Sigmoid colon (tissue), 4 donors: ENCODE results near the gene ZNF662.

Experiments used
- EP300 ChIP-seq, 4 donors: sonication (generic); formaldehyde crosslinking; IDR thresholded peaks; one replicate each; pipeline ENCODE4 v1.6.1; 2017; ENCODE audit warnings: antibody characterized with exemption in 4 of 4
- POLR2A ChIP-seq, 2 donors: fragments of 450-650 bp; IDR thresholded peaks; one replicate each; pipeline ENCODE4 v1.6.1; 2016; ENCODE audit warnings: antibody characterized with exemption in 2 of 2, mild to moderate bottlenecking in 2 of 2, moderate library complexity in 2 of 2
- POLR2AphosphoS5 ChIP-seq, 4 donors: sonication (generic); formaldehyde crosslinking; IDR thresholded peaks; one replicate each; pipeline ENCODE4 v1.6.1; 2017; ENCODE audit warnings: antibody characterized with exemption in 4 of 4
- TF ChIP-seq, protein P1 (sequence below), 4 experiments: fragments of 450-650 bp in 3 of 4; fragments of 200-600 bp in 1 of 4; IDR thresholded peaks; one replicate each; pipeline ENCODE4 v1.5.1; 2016 to 2019; ENCODE audit warnings: antibody characterized with exemption in 4 of 4, mild to moderate bottlenecking in 3 of 4, moderate library complexity in 2 of 4

- TF ChIP-seq POLR2AphosphoS5 (IDR thresholded peaks at IDR 0.05), result no peak
- no peak for TF ChIP-seq EP300 (IDR thresholded peaks at IDR 0.05)
- TF ChIP-seq, protein P1, sequence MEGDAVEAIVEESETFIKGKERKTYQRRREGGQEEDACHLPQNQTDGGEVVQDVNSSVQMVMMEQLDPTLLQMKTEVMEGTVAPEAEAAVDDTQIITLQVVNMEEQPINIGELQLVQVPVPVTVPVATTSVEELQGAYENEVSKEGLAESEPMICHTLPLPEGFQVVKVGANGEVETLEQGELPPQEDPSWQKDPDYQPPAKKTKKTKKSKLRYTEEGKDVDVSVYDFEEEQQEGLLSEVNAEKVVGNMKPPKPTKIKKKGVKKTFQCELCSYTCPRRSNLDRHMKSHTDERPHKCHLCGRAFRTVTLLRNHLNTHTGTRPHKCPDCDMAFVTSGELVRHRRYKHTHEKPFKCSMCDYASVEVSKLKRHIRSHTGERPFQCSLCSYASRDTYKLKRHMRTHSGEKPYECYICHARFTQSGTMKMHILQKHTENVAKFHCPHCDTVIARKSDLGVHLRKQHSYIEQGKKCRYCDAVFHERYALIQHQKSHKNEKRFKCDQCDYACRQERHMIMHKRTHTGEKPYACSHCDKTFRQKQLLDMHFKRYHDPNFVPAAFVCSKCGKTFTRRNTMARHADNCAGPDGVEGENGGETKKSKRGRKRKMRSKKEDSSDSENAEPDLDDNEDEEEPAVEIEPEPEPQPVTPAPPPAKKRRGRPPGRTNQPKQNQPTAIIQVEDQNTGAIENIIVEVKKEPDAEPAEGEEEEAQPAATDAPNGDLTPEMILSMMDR (IDR thresholded peaks at IDR 0.05), result no peak
- no peak for TF ChIP-seq POLR2A (IDR thresholded peaks at IDR 0.05)
Measured at GRCh38 chr3:42872718-42873117, 33.2 kb upstream of the ZNF662 start.
